Measurements from ENCODE around the gene NUP42.

DNA sequence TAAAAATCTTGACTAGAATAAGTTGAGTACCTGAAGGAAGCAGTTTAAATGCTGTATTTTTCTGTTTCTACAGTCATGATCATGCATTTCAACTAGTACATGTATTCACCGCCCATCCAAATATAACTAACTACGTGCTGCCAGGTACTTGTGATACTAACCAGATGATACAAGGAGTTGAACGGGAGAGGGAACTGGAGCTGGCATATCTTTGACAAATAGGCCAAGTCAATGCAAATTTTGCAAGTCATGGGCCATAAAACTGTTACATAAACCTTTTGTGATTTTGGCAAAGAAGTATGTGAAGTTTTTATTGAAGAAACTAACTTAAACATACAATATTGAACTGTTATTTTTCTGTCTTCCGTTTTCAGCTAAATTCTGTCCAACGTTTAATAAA, 14.5 kb downstream of the NUP42 start:
- TF ChIP-seq, protein P1, sequence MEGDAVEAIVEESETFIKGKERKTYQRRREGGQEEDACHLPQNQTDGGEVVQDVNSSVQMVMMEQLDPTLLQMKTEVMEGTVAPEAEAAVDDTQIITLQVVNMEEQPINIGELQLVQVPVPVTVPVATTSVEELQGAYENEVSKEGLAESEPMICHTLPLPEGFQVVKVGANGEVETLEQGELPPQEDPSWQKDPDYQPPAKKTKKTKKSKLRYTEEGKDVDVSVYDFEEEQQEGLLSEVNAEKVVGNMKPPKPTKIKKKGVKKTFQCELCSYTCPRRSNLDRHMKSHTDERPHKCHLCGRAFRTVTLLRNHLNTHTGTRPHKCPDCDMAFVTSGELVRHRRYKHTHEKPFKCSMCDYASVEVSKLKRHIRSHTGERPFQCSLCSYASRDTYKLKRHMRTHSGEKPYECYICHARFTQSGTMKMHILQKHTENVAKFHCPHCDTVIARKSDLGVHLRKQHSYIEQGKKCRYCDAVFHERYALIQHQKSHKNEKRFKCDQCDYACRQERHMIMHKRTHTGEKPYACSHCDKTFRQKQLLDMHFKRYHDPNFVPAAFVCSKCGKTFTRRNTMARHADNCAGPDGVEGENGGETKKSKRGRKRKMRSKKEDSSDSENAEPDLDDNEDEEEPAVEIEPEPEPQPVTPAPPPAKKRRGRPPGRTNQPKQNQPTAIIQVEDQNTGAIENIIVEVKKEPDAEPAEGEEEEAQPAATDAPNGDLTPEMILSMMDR (IDR thresholded peaks at IDR 0.05): no peak
- no peak for TF ChIP-seq POLR2A (IDR thresholded peaks at IDR 0.05)

Measured in breast epithelium (tissue), 3 donors.